Psoas muscle (tissue), 8 donors: ENCODE results near the gene RNF25. TPM values are rescaled to one million over a fixed set of nuclear protein-coding genes. Genes with fewer than 3 reads are reported as not detected.
A peak's percentile ranks its signal among the peaks of the same experiment; 100 is the strongest.

Experiments used
- ATAC-seq, 4 donors: fragments of 200-7000 bp; cut with Tn5 transposase; one replicate each; pipeline ENCODE4 v1.9.1; 2020; ENCODE audit warnings: moderate library complexity in 3 of 4, mild to moderate bottlenecking in 2 of 4
- DNase-seq, 2 donors: peaks; one replicate each; pipeline ENCODE4 v3.0.0-alpha.2; 2020
- H3K27ac ChIP-seq: fragments of 200-600 bp; one replicate; pipeline ENCODE4 v1.8.0; 2022
- H3K27me3 ChIP-seq, 3 donors: fragments of 200-600 bp in 1 of 3; one replicate each; pipeline versions ENCODE4 v1.6.1 to v1.8.0; 2013 to 2022; ENCODE audit warnings: low read length in 2 of 3, mild to moderate bottlenecking in 2 of 3, moderate library complexity in 1 of 3; ENCODE audit not compliant: insufficient read depth in 3 of 3
- H3K36me3 ChIP-seq, 2 donors: fragments of 200-600 bp in 1 of 2; one replicate each; pipeline versions ENCODE4 v1.6.1 to v1.8.0; 2013 to 2022; ENCODE audit warnings: low read depth in 1 of 2, mild to moderate bottlenecking in 1 of 2, moderate library complexity in 1 of 2; ENCODE audit not compliant: insufficient read depth in 1 of 2
- H3K4me1 ChIP-seq: fragments of 200-600 bp; one replicate; pipeline ENCODE4 v1.8.0; 2022
- H3K4me3 ChIP-seq: fragments of 200-600 bp; one replicate; pipeline ENCODE4 v1.8.0; 2022; ENCODE audit warnings: mild to moderate bottlenecking
- H3K9me3 ChIP-seq: fragments of 200-600 bp; one replicate; pipeline ENCODE4 v1.8.0; 2022
- CTCF ChIP-seq: fragments of 200-600 bp; IDR thresholded peaks from one replicate; pipeline ENCODE4 v1.8.0; 2022; ENCODE audit warnings: antibody characterized with exemption
- WGBS, 3 donors: extraction: QIAGEN DNeasy Blood & Tissue Kit; methylation state at CpG; one replicate each; pipeline versions ENCODE4 v1.1.6 to v1.1.7; 2013; 5-methylcytosine and 5-hydroxymethylcytosine counted together
- intact Hi-C, 2 donors: fragments of 100-400 bp; cut with DNase I; formaldehyde crosslinking; loops; one replicate each; pipeline versions ENCODE4 v1.11.0 to v1.14.2; 2022
- polyA plus RNA-seq, 3 donors: library from polyadenylated mRNA; stranded (reverse); fragments of 200-250 nt; gene quantifications; one replicate each; pipeline ENCODE4 v1.2.3, GENCODE V29; 2013
- total RNA-seq, 4 donors: library from RNA; stranded (reverse); fragmentation: NEBNext Ultra II Directional in 2 of 4; extraction: Animal tissue kit (Norgen Biotek cat#: 25700) in 2 of 4; gene quantifications; one replicate each; pipeline versions ENCODE4 v1.2.1 to v1.2.4, GENCODE V29; 2021 to 2023
- donor health status: healthy with polysubstance abuse.
- donor health status: DM: no; HTN: no; CAD: no; lungs with moderate emphysema.
- donor health status: Bipolar disorder and iron deficiency.
- donor health status: healthy.
- donor health status: DM: yes; HTN: yes; CAD: no.
- donor health status: DM: no; HTN: no; CAD: no.
- donor health status: DM: no; HTN: no; CAD: no.
- donor health status: DM: yes; HTN: yes; CAD: no.

The RNF25 gene
- total and polyA plus RNA-seq, 7 donors = 14.5 to 32.0 (median 22.9) TPM

GRCh38 chr2:218664653-218665052 is 7.1 kb downstream of the RNF25 start:
- no peak for TF ChIP-seq CTCF
- no peak for ATAC-seq
- no peak for DNase-seq
- intact Hi-C loops = loop anchor here (10.0 kb wide), 2 partner anchors 260 to 370 kb away; partner anchors contain the start of gene TMBIM1 (in 1 of the 2)
- WGBS, 3 donors = 91 to 97% (median 96%) methylated on average over 7 of the region's 7 CpGs
- Histone ChIP-seq H3K27ac (no peak overlapping the region), H3K4me1 (peaks cover 6% of the 10 kb centered on the region), H3K36me3 (peaks cover 4 to 81% of the 10 kb centered on the region in 2 donors), H3K27me3 (no peaks in the 10 kb centered on the region), H3K9me3 (no peaks in the 10 kb centered on the region), H3K4me3 (no peak overlapping the region)

- Histone ChIP-seq H3K27ac (no peak overlapping the region), H3K9me3 (no peaks in the 10 kb centered on the region), H3K4me3 (no peak overlapping the region), H3K4me1 (peaks cover 7% of the 10 kb centered on the region), H3K36me3 (peaks cover 4 to 77% of the 10 kb centered on the region in 2 donors), H3K27me3 (no peaks in the 10 kb centered on the region)
- ATAC-seq (no peak), DNase-seq (no peak)
- no peak for TF ChIP-seq CTCF
- 81 to 92% (median 84%) methylated on average over 15 of the region's 15 CpGs for WGBS, 3 donors
- intact Hi-C loops = loop anchor here (10.0 kb wide), 2 partner anchors 259 to 369 kb away; partner anchors contain the start of gene TMBIM1 (in 1 of the 2)
Measured at GRCh38 chr2:218663901-218664300, 7.9 kb downstream of the RNF25 start.

- DNase-seq (no peak), ATAC-seq (no peak)
- Histone ChIP-seq H3K36me3 (peaks cover 4 to 75% of the 10 kb centered on the region in 2 donors), H3K27me3 (no peaks in the 10 kb centered on the region), H3K4me1 (peaks cover 18% of the 10 kb centered on the region), H3K4me3 (no peak overlapping the region), H3K27ac (no peak overlapping the region), H3K9me3 (no peaks in the 10 kb centered on the region)
- TF ChIP-seq CTCF = no peak
- intact Hi-C loops = loop anchor here (10.0 kb wide), 2 partner anchors 258 to 368 kb away; partner anchors contain the start of gene TMBIM1 (in 1 of the 2)
- 88 to 90% (median 89%) methylated on average over 10 of the region's 10 CpGs for WGBS, 3 donors
Measured at GRCh38 chr2:218662827-218663226, 9.0 kb downstream of the RNF25 start.

GRCh38 chr2:218662377-218662776 is 9.4 kb downstream of the RNF25 start:
- no peaks in the 10 kb centered on the region for H3K9me3 ChIP-seq
- intact Hi-C loops = loop anchor here (10.0 kb wide), 2 partner anchors 258 to 368 kb away; partner anchors contain the start of gene TMBIM1 (in 1 of the 2)
- no peak for ATAC-seq
- peaks cover 4 to 75% of the 10 kb centered on the region in 2 donors for H3K36me3 ChIP-seq
- 77 to 82% (median 80%) methylated on average over 7 of the region's 7 CpGs for WGBS, 3 donors
- no peak for TF ChIP-seq CTCF
- no peak for DNase-seq
- no peaks in the 10 kb centered on the region for H3K27me3 ChIP-seq
- H3K4me1 ChIP-seq = peaks cover 22% of the 10 kb centered on the region
- H3K27ac ChIP-seq = no peak overlapping the region
- H3K4me3 ChIP-seq = no peak overlapping the region

GRCh38 chr2:218659988-218660358 is 11.8 kb downstream of the RNF25 start:
- Histone ChIP-seq H3K4me1 (peaks cover 42% of the 10 kb centered on the region), H3K27me3 (no peaks in the 10 kb centered on the region), H3K27ac (peak overlapping the region; percentile 84), H3K9me3 (no peaks in the 10 kb centered on the region), H3K4me3 (peak overlapping the region; percentile 95), H3K36me3 (peaks cover 0 to 71% of the 10 kb centered on the region in 2 donors)
- WGBS, 3 donors = 13 to 18% (median 13%) methylated on average over 8 of the region's 8 CpGs
- TF ChIP-seq CTCF = no peak
- intact Hi-C loops = loop anchor here (5.0 to 10.0 kb wide), 5 partner anchors 53 to 365 kb away; partner anchors contain the start of genes PLCD4 (in 1 of the 2) and TMBIM1 (in 1 of the 2)
- DNase-seq (no peak), ATAC-seq (no peak)
